ENCODE results near the gene GET4.

GET4 gene

DNA sequence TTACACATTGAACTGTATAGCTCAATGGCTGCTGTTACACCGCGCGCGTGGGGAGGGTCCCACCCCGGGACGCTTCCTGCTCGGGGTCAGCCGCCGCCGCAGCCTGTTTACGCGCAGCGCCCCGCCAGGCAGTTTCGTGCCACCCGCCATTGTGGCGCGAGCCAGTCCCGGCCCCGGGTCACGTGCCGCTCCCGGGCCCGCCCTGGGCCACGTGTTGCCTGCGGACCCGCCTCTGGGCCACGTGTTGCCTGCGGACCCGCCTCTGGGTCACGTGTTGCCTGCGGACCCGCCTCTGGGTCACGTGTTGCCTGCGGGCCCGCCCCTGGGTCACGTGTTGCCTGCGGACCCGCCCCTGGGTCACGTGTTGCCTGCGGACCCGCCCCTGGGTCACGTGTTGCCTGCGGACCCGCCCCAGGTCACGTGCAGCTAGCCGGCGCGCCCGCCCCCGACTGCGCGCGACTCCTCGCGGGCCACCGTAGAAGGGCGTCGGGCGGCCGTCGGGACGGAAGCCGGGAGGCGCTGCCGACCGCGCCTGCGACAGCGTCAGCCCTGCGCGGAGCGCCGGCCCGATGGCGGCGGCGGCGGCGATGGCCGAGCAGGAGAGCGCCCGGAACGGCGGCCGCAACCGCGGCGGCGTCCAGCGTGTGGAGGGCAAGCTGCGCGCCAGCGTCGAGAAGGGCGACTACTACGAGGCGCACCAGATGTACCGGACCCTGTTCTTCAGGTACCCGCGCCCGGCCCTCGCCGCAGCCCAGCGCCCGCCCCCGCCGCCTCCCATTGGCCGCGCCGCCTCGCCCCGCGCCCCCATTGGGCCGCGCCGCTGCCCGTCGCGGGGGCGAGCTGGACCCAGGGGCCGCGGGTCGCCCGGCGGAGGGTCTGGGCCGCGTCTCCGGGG is at the start of gene GET4:
Gene GET4 (plus strand): TSS at position 478 of the 895 bp plus-strand sequence. CDS start 92 bp downstream, at position 570.
- peak; percentile 99 for DNase-seq

- DNase-seq: no peak
These were observed 47.4 kb upstream of the GET4 start for GRCh38 chr7:828793-829561.

DNA sequence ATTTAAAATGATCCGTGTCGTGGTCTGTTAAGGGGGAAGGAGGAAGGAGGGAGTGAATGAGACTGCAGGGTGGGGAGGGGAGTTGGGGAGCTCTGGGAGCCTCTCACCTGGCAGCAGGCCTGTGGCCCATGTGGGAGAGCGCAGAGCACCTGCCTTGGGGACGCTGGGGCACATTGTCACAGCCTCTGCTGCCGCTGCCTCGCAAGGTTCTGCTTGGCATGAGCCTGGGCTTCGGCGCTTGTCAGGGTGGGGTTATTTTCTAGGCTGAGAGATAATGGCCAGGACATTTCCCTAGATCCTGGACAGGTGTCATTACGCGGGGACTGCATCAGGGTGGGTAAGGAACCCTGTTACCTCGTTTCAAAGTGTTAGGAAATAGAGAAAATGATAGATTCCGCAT is 46.3 kb upstream of the GET4 start:
- no peak for DNase-seq

DNA sequence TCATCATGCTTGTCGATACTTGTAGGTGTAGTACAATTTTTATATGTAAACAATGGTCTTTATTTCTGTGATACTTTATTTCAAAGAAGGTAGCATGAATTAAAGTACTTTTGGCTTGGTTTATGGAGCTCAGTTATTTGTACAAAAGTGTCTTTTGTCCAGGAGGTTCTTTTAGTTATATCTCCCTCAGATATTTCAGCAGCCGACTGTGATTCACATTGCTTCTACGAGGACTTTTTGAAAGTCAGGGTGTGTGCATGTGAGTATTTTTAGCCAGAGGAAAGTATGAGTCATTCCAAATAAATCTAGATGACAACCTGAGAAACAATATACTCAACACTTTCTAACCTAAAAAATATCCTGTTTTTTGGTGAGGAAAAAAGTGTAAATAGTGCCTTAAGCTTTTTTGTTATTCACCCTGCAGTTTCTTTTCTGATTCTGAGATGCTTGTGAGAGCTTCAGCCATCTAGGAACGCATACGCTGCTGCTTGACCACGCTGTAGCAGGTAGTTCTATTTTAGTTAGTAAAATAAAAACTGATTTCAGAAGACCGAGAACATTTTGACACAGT is 44.7 kb upstream of the GET4 start:
- DNase-seq: no peak

- peak; percentile 72 for DNase-seq
These were observed 44.0 kb upstream of the GET4 start, which contains the start of gene SUN1 for GRCh38 chr7:832167-832967. TSS of gene SUN1 (plus strand) at chr7:832476. CDS start at chr7:832525, 49 bp downstream.

GRCh38 chr7:832968-833424 is 43.4 kb upstream of the GET4 start:
- no peak for DNase-seq

DNA sequence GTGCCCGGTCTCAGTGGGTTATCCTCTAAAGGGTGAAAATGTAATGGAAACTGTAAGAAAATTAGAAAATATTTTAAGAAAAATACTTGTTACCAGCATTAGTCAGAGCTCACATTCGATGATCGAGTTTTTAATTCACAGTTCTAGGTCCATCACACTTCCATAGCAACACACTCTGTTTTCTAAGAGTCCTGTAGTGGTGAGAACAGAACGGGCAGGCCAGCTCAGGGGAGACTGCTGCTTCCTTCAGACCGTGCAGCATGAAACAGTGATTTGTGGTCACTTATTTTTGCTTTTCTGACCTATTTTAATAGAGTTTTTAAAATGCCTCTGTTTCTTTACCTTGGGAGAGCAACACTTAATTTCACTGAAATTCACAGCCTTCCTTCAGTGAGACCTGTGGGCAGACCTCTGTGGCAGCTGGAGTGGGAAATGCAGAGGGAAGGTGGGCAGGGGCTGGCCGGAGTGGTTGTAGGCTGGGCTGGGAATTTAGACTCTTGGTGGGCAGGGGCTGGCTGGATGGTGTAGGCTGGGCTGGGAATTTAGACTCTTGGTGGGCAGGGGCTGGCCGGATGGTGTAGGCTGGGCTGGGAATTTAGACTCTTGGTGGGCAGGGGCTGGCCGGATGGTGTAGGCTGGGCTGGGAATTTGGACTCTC is 42.6 kb upstream of the GET4 start:
- no peak for DNase-seq

- no peak for DNase-seq
These were observed 42.1 kb upstream of the GET4 start for GRCh38 chr7:834277-834676.

DNA sequence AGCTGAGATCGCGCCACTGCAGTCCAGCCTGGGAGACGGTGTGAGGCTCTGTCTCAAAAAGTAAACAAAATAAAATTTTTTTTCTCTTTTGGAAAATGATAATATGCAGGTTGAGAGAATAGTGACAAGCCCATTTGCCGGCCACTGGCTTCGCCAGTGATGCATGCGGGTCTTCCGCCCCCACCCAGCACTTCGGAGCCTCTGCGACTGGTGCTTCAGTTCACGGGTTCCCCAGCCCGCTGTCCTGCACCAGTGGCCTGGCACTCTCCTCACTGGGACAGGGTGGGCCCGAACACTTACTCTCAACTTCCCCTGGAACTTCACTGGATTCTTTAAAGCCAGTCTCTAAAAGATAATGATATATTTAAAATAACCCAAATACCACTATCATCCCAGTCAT is 41.3 kb upstream of the GET4 start:
- no peak for DNase-seq

- DNase-seq: no peak
These were observed 40.6 kb upstream of the GET4 start for GRCh38 chr7:835485-836401.

- no peak for DNase-seq
These were observed 39.9 kb upstream of the GET4 start for GRCh38 chr7:836429-836828.

DNA sequence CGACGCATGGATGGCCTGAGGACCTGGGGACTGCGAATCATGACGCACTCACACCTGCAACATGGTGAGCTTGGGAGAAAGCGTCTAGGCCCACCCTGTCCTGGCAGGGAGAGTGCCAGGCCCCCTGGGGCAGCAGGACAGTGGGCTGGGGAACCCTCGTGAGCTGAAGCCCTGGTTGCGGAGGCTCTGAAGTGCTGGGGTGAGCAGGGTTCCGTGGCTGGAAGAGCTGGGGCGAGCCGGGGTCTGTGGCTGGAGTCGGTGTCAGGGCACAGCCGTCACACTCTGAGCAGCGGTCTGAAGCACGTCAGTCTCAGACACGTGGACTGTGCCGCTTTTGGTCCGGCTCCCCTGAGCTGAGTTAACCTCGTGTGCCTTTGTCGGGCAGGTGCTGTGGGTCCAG is 39.4 kb upstream of the GET4 start:
- no peak for DNase-seq

GRCh38 chr7:840001-840600 is 36.3 kb upstream of the GET4 start:
- DNase-seq: no peak

GRCh38 chr7:841943-842342 is 34.4 kb upstream of the GET4 start:
- no peak for DNase-seq

GRCh38 chr7:842431-843031 is 33.8 kb upstream of the GET4 start:
- DNase-seq: no peak

- no peak for DNase-seq
These were observed 33.1 kb upstream of the GET4 start for GRCh38 chr7:843230-843629.

DNA sequence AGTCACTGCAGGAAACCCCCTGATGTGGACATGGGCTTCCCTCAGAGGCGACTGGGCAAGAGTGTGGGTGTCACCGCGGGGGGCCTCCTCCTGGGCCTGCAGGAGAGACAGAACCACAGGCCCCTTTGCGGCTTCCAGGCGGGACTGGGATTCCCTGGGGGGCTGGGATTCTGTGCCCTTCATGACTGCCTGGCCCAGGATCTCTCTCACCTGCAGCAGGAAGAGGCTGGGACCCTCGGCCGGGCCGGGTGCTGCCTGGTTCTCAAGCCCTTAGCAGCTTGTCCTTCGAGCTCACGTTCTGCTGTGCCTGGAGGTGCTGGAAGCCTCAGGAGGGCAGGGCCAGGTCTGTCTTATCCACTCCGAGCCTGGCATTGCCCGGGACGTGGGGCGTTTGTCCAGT is 32.3 kb upstream of the GET4 start:
- DNase-seq: no peak

GRCh38 chr7:844514-844913 is 31.8 kb upstream of the GET4 start:
- DNase-seq: no peak

DNA sequence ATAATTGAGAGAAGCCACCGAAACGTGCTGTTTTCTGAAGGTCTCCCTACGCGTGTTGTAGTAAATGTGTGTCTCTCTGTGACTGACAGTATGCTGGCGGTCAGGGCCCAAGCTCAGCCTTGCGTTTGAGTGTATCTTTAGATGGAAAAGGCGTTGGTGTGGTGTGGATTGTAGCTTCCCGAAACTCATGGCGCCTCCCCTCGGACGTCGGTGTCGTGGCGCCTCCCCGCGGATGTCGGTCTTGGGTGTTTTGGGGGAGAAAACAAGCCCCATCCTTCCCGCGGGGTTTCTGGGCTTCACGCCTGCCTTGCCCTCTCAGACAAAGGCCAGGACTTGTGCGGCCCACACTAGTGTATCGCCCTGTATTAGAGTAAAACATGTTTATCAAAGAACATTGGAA is 31.3 kb upstream of the GET4 start:
- no peak for DNase-seq

GRCh38 chr7:845731-846130 is 30.6 kb upstream of the GET4 start:
- DNase-seq: no peak
